GM12878 (cell line): ENCODE measurements around the gene ZNF18. TPM values are rescaled to one million over a fixed set of nuclear protein-coding genes. Genes with fewer than 3 reads are reported as not detected.

Experiments used
- ATAC-seq: fragments of 200-7000 bp; cut with Tn5 transposase; 3 replicates; pipeline ENCODE4 v1.9.1; 2020; ENCODE audit warnings: mild to moderate bottlenecking, moderate library complexity
- BruUV-seq: library from RNA; stranded (reverse); fragments of 400-500 nt; replicated peaks from 2 replicates; lab custom pipeline; 2021; lab: Mats Ljungman, UMichigan
- CTCF ChIA-PET: fragments of 300-600 bp; sonication (Branson Sonifier 250); formaldehyde crosslinking; extraction: SDS; loops from one replicate; lab custom pipeline; 2021; ENCODE audit warnings: inconsistent platforms; lab: Yijun Ruan, JAX
- POLR2A ChIA-PET: fragments of 350-600 bp; formaldehyde crosslinking; extraction: SDS; loops from one replicate; lab custom pipeline; 2021; ENCODE audit warnings: inconsistent platforms; lab: Charles Lee
- RAD21 ChIA-PET: fragments of 300-600 bp; sonication (Branson Sonifier 250); formaldehyde crosslinking; loops from one replicate; lab custom pipeline; 2023; ENCODE audit warnings: antibody characterized with exemption; ENCODE audit not compliant: unreplicated experiment; lab: Charles Lee
- SMC1A ChIA-PET: fragments of 300-600 bp; sonication (Branson Sonifier 250); formaldehyde crosslinking; loops from one replicate; lab custom pipeline; 2023; ENCODE audit not compliant: unreplicated experiment, uncharacterized antibody; lab: Charles Lee
- DNase-seq: peaks from one replicate; pipeline ENCODE4 v3.0.0-alpha.2; 2011; ENCODE audit warnings: low read depth, low spot score
- FAIRE-seq: peaks from 3 replicates; lab custom pipeline; 2011; peaks lifted over from hg19 to GRCh38; lab: Jason Lieb, UNC
- H2AFZ ChIP-seq: 2 replicates; pipeline ENCODE4 v1.6.0; 2011; ENCODE audit warnings: low read depth, low read length, control low read depth; ENCODE audit not compliant: control insufficient read depth
- H3K27ac ChIP-seq: 2 replicates; pipeline ENCODE4 v1.5.1; 2011; ENCODE audit warnings: control low read depth; ENCODE audit not compliant: control insufficient read depth, insufficient read depth
- H3K27me3 ChIP-seq, 2 experiments: replicated peaks in 1 of 2; 2 replicates each; pipeline versions ENCODE4 v1.6.0 to v1.6.1; 2011; ENCODE audit warnings: low read length in 1 of 2; ENCODE audit not compliant: control insufficient read depth in 2 of 2, insufficient read depth in 2 of 2
- H3K36me3 ChIP-seq, 2 experiments: 2 replicates each; pipeline ENCODE4 v1.5.1; 2011; ENCODE audit warnings: low read length in 1 of 2; ENCODE audit not compliant: control insufficient read depth in 2 of 2, insufficient read depth in 2 of 2
- H3K4me1 ChIP-seq: 2 replicates; pipeline ENCODE4 v1.6.1; 2011; ENCODE audit warnings: mild to moderate bottlenecking, low read length, moderate library complexity, mixed read lengths; ENCODE audit not compliant: control insufficient read depth, insufficient read depth
- H3K4me2 ChIP-seq: 2 replicates; pipeline ENCODE4 v1.6.0; 2011; ENCODE audit warnings: control low read depth; ENCODE audit not compliant: control insufficient read depth, insufficient read depth
- H3K4me3 ChIP-seq: fragments of 200-600 bp; sonication (generic); 2 replicates; pipeline ENCODE4 v1.5.1; 2016
- H3K79me2 ChIP-seq: 2 replicates; pipeline ENCODE4 v1.6.0; 2011; ENCODE audit warnings: low read length; ENCODE audit not compliant: control insufficient read depth, insufficient read depth
- H3K9ac ChIP-seq: 2 replicates; pipeline ENCODE4 v1.8.0; 2011; ENCODE audit warnings: low read length, control low read depth, mixed read lengths; ENCODE audit not compliant: control insufficient read depth, insufficient read depth
- H3K9me3 ChIP-seq: replicated peaks from 3 replicates; pipeline ENCODE4 v1.5.1; 2011; ENCODE audit warnings: mild to moderate bottlenecking, low read length; ENCODE audit not compliant: control insufficient read depth, insufficient read depth
- H4K20me1 ChIP-seq: 2 replicates; pipeline ENCODE4 v1.6.0; 2011; ENCODE audit not compliant: control insufficient read depth, insufficient read depth
- CHD1 ChIP-seq: IDR thresholded peaks from 2 replicates; pipeline ENCODE4 v1.6.1; 2012; ENCODE audit warnings: low read depth, low read length, improper control_type of control experiment
- EP300 ChIP-seq, 2 experiments: fragments of 150-350 bp in 1 of 2; IDR thresholded peaks; 2 replicates each; pipeline ENCODE4 v1.6.1; 2011 to 2012; ENCODE audit warnings: low read depth in 2 of 2, low read length in 2 of 2, borderline replicate concordance in 1 of 2, improper control_type of control experiment in 1 of 2, inconsistent platforms in 1 of 2; ENCODE audit not compliant: control insufficient read depth in 1 of 2
- GABPA ChIP-seq: IDR thresholded peaks from 2 replicates; pipeline ENCODE4 v1.6.1; 2014; ENCODE audit warnings: antibody characterized with exemption, low read depth, mild to moderate bottlenecking, inconsistent platforms
- HDAC2 ChIP-seq: fragments of 200-600 bp; sonication (generic); IDR thresholded peaks from 2 replicates; pipeline ENCODE4 v1.6.1; 2017
- LARP7 ChIP-seq: fragments of 450-650 bp; IDR thresholded peaks from 2 replicates; pipeline ENCODE4 v1.6.1; 2017; ENCODE audit warnings: mild to moderate bottlenecking
- NFIC ChIP-seq: IDR thresholded peaks from 2 replicates; pipeline ENCODE4 v1.6.1; 2012; ENCODE audit warnings: low read depth, mild to moderate bottlenecking, inconsistent platforms, low read length, moderate library complexity
- POLR2AphosphoS5 ChIP-seq: IDR thresholded peaks from 2 replicates; pipeline ENCODE4 v1.6.1; 2011; ENCODE audit warnings: mild to moderate bottlenecking, low read length, inconsistent platforms
- RFX5 ChIP-seq: IDR thresholded peaks from 2 replicates; pipeline ENCODE4 v1.6.1; 2011; ENCODE audit warnings: low read depth, low read length, improper control_type of control experiment
- SMAD5 ChIP-seq: IDR thresholded peaks from 2 replicates; pipeline ENCODE4 v1.6.1; 2016; ENCODE audit warnings: antibody characterized with exemption, low read depth
- SREBF2 ChIP-seq: IDR thresholded peaks from 2 replicates; pipeline ENCODE4 v1.6.1; 2012; ENCODE audit warnings: mild to moderate bottlenecking, low read length
- STAT3 ChIP-seq: IDR thresholded peaks from 2 replicates; pipeline ENCODE4 v1.6.1; 2011; ENCODE audit warnings: low read depth, low read length, improper control_type of control experiment
- SUPT20H ChIP-seq: IDR thresholded peaks from 2 replicates; pipeline ENCODE4 v1.6.1; 2011; ENCODE audit warnings: low read depth, mild to moderate bottlenecking, low read length, moderate library complexity, borderline replicate concordance; ENCODE audit not compliant: control insufficient read depth
- WGBS: methylation state at CpG from one replicate; pipeline ENCODE4 v1.1.6; 2016; ENCODE audit warnings: low lambda C conversion rate; ENCODE audit not compliant: insufficient replicate concordance, insufficient coverage; ENCODE audit errors: missing lambda C conversion rate; 5-methylcytosine and 5-hydroxymethylcytosine counted together
- in situ Hi-C: fragments of 300-500 bp; cut with MboI; formaldehyde crosslinking; loops from 9 replicates; pipeline ENCODE4 v1.14.3; 2018; ENCODE audit warnings: mixed read lengths
- intact Hi-C: fragments of 100-400 bp; cut with micrococcal nuclease; formaldehyde crosslinking; loops from one replicate; pipeline ENCODE4 v1.14.2; 2022; ENCODE audit not compliant: unreplicated experiment
- polyA plus RNA-seq, 11 experiments: library from polyadenylated mRNA; depleted of rRNA in 4 of 11; unstranded in 6 of 11; stranded (reverse) in 5 of 11; fragments of >200 nt; fragmentation: Nextera tagmentation in 4 of 11; fragmentation: Illumina TruSeq in 1 of 11; extraction: Ambion mirVana in 4 of 11; extraction: Trizol in 1 of 11; gene quantifications; 1 replicate in 1 of 11; 2 replicates in 10 of 11; pipeline versions ENCODE4 v1.2.1 to v1.2.3, GENCODE V29; 2011 to 2016; ENCODE audit warnings: inconsistent platforms in 2 of 11, missing spikeins in 2 of 11, low read depth in 1 of 11
- total RNA-seq, 4 experiments: library from RNA; depleted of rRNA in 3 of 4; stranded (reverse); fragments of >200 nt in 3 of 4; fragmentation: Illumina TruSeq in 1 of 4; extraction: Trizol in 1 of 4; gene quantifications; 2 replicates each; pipeline versions ENCODE4 v1.2.1 to v1.2.3, GENCODE V29; 2013 to 2021
- TF ChIP-seq, protein P1 (sequence below): IDR thresholded peaks from 2 replicates; pipeline ENCODE4 v1.6.1; 2011; ENCODE audit warnings: borderline replicate concordance, low read depth, mild to moderate bottlenecking, moderate library complexity, low read length; ENCODE audit not compliant: insufficient read depth, poor library complexity, severe bottlenecking
- TF ChIP-seq, protein P2 (sequence below): fragments of 450-650 bp; formaldehyde crosslinking; IDR thresholded peaks from 2 replicates; pipeline ENCODE4 v1.4.0; 2020; ENCODE audit warnings: mild to moderate bottlenecking, moderate library complexity
- TF ChIP-seq, protein P3 (sequence below): IDR thresholded peaks from 2 replicates; pipeline ENCODE4 v1.6.1; 2012; ENCODE audit warnings: low read depth, low read length, improper control_type of control experiment

The ZNF18 gene
- total and polyA plus RNA-seq, 10 of the 15 experiments (the other 5 are each of a cell fraction or from before 2014, with no cell fraction given) = 4.6 to 10.2 (median 9.1) TPM

DNA sequence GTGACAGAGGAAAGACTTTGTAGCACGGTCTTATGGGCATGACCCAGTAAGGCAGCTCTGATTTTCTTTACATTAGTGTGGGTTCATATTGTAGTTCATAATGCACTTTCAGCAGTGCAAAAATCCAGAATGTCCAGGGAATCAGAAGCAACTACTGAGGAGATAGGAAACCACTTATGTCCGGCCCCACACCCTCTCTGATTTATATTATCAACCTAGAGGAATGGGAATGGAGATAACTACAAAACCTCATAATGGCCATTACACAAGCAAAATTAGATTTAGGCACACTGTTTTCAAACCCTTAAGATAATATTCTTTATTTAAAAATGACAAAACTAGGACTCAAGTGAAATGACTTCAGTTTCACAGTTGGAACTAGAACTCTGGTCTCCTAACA is 31.3 kb upstream of the ZNF18 start (continued):
- TF ChIP-seq POLR2AphosphoS5 = no peak
- no peak for TF ChIP-seq STAT3
- TF ChIP-seq HDAC2 = no peak
- TF ChIP-seq, protein P1, sequence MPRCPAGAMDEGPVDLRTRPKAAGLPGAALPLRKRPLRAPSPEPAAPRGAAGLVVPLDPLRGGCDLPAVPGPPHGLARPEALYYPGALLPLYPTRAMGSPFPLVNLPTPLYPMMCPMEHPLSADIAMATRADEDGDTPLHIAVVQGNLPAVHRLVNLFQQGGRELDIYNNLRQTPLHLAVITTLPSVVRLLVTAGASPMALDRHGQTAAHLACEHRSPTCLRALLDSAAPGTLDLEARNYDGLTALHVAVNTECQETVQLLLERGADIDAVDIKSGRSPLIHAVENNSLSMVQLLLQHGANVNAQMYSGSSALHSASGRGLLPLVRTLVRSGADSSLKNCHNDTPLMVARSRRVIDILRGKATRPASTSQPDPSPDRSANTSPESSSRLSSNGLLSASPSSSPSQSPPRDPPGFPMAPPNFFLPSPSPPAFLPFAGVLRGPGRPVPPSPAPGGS = no peak
- no peak for TF ChIP-seq RFX5

DNA sequence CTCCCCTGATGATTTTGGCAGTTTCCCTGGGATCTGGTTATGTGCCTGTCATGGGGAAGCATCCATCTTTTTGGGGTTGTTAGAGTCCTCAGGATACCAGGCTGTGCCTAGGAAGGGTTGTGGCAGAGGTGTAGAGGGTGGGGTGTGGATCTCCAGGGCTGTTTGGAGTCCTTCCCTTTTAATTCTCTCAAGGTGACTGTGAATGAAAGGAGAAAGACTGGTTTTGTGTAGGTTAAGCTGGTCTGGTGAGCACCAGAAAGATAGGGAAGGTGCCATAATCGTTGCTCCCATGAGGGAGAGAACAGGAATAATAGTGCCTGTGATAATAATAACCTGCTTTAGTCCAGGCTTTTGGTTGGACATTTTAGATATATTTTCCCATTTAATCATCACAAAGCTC is 30.4 kb upstream of the ZNF18 start:
- no peak for ATAC-seq
- no peak for TF ChIP-seq LARP7
- TF ChIP-seq, protein P2, sequence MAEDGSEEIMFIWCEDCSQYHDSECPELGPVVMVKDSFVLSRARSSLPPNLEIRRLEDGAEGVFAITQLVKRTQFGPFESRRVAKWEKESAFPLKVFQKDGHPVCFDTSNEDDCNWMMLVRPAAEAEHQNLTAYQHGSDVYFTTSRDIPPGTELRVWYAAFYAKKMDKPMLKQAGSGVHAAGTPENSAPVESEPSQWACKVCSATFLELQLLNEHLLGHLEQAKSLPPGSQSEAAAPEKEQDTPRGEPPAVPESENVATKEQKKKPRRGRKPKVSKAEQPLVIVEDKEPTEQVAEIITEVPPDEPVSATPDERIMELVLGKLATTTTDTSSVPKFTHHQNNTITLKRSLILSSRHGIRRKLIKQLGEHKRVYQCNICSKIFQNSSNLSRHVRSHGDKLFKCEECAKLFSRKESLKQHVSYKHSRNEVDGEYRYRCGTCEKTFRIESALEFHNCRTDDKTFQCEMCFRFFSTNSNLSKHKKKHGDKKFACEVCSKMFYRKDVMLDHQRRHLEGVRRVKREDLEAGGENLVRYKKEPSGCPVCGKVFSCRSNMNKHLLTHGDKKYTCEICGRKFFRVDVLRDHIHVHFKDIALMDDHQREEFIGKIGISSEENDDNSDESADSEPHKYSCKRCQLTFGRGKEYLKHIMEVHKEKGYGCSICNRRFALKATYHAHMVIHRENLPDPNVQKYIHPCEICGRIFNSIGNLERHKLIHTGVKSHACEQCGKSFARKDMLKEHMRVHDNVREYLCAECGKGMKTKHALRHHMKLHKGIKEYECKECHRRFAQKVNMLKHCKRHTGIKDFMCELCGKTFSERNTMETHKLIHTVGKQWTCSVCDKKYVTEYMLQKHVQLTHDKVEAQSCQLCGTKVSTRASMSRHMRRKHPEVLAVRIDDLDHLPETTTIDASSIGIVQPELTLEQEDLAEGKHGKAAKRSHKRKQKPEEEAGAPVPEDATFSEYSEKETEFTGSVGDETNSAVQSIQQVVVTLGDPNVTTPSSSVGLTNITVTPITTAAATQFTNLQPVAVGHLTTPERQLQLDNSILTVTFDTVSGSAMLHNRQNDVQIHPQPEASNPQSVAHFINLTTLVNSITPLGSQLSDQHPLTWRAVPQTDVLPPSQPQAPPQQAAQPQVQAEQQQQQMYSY (CRISPR knock-in tag) = no peak
- no peak for TF ChIP-seq SREBF2
- TF ChIP-seq NFIC = no peak
- no peak for TF ChIP-seq SUPT20H
- TF ChIP-seq SMAD5 = no peak
- TF ChIP-seq GABPA = no peak
- TF ChIP-seq CHD1 = no peak
- TF ChIP-seq EP300 (IDR thresholded peaks at IDR 0.05; ENCODE audit: borderline replicate concordance in 1 of 2, control insufficient read depth in 1 of 2, low read depth in 2 of 2, low read length in 2 of 2) = no peak
- TF ChIP-seq, protein P3, sequence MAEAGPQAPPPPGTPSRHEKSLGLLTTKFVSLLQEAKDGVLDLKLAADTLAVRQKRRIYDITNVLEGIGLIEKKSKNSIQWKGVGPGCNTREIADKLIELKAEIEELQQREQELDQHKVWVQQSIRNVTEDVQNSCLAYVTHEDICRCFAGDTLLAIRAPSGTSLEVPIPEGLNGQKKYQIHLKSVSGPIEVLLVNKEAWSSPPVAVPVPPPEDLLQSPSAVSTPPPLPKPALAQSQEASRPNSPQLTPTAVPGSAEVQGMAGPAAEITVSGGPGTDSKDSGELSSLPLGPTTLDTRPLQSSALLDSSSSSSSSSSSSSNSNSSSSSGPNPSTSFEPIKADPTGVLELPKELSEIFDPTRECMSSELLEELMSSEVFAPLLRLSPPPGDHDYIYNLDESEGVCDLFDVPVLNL = no peak

More for the DNA sequence above, 30.4 kb upstream of the ZNF18 start:
- FAIRE-seq (no peak), DNase-seq (no peak)
- ChIA-PET SMC1A (interaction anchor here (0.8 to 1.6 kb wide), 4 partner anchors 12 to 40 kb away, joined by 3 to 5 read pairs (median 4); partner anchors contain the start of gene ZNF18), POLR2A (interaction anchor here (0.8 kb wide), 1 partner anchor 12 kb away, joined by 3 read pairs; no protein-coding TSS in a partner anchor), RAD21 (no interaction called here), CTCF (no interaction called here)
- WGBS = 100% methylated on average over 1 of the region's 1 CpG
- Histone ChIP-seq H3K4me2 (no peak overlapping the region), H3K9me3 (no peaks in the 10 kb centered on the region), H3K4me3 (no peak overlapping the region), H3K36me3 (no peaks in the 10 kb centered on the region), H3K79me2 (peaks cover 46% of the 10 kb centered on the region), H2AFZ (no peak overlapping the region), H3K4me1 (peaks cover 4% of the 10 kb centered on the region; the same call in 1 of the 2 replicates), H4K20me1 (no peaks in the 10 kb centered on the region; the same call in 1 of the 2 replicates), H3K9ac (no peak overlapping the region), H3K27me3 (no peaks in the 10 kb centered on the region), H3K27ac (no peak overlapping the region)
- intact Hi-C loops (no loop called here), in situ Hi-C loops (no loop called here)
- BruUV-seq = no TSS peak
